HG03571 (cell line): ENCODE measurements around the gene AXIN1.
"Not testable (repeated sequence)": the region's sequence is repeated elsewhere in the genome, so short reads cannot be mapped to it uniquely, and the experiment has no call there.

ENCODE experiments used
- ATAC-seq: cut with Tn5 transposase; IDR thresholded peaks from one replicate; pipeline ENCODE4 v1.9.1; 2021; ENCODE audit not compliant: unreplicated experiment

The AXIN1 gene

DNA sequence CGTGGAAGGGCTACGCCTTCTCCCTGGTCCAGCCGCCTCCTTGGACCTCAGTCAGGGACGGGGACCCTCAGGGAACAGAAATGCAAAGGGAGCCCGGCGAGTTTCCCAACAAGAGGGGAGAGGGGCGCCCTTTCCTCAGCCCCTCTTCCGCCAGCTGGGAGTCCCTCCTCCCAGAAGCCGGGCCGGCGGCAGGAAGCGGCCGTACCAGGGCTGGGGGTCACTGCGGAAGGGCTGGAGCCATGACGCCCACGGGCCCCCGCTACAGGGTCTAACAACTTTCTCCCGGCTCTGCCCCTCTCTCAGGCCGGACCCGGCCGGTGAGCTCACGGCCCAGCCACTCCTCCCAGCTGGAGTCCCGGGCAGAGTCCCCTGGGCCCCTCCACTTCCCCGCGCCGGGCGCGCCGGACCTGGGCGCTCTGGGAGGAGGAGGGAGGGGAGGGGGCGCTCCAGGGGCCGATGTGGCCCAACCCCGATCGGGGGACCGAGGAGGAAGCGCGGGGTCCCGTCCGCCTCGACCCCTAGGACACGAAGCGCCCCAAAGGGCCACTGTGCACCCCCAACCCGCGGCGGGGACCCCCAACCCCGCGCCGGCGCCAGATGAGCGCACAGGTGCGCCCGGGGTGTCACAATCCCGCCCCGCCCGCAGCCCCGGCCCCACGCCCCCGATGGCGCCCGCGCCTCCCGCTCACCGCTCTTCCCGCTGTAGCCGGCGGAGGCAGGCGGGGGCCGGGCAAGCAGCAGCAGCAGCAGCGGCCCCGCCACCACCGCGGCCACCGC is 28.7 kb upstream of the AXIN1 start:
- ATAC-seq, result peak; percentile 29

DNA sequence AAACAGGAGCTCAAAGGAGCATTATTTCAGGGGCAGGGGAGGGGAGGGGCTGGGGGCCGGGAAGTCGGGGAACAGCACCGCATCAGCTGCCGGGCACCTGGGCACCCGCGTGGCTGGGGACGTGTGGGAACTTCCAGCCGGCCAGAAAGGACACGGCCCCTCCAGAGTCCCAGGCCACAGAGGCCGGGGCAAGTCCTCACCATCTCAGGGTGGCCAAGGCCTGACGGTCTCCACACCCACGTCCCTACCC is 28.2 kb upstream of the AXIN1 start:
- ATAC-seq, result no peak

DNA sequence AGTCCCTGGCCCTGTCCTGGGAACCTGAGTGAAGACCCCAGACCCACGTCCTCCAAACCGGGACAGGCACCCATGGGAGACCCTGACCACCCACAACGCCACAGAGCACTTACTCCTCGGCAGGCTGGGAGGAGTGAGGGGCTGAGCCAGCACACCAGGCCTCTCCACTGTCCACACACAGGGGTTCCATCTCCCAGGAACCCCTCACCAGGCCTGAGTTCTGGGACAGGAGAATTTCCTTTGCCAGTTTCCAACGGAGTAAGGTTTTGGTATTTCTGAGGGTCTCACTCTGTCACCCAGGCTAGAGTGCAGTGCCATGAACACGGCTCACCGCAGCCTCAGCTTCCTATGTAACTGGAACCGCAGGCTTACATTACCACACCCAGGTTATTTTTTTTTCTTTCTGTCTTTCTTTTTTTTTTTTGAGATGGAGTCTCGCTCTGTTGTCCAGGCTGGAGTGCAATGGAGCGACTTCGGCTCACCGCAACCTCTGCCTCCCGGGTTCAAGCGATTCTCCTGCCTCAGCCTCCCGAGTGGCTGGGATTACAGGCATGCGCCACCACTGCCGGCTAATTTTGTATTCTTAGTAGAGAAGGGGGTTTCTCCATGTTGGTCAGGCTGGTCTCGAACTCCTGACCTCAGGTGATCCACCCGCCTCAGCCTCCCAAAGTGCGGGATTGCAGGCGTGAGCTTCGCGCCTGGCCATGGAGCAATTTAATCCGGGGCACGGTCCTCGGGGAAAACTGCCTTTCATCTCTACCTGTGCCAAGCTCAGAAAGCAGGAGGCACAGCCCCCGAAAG is 27.6 kb upstream of the AXIN1 start:
- no peak for ATAC-seq

DNA sequence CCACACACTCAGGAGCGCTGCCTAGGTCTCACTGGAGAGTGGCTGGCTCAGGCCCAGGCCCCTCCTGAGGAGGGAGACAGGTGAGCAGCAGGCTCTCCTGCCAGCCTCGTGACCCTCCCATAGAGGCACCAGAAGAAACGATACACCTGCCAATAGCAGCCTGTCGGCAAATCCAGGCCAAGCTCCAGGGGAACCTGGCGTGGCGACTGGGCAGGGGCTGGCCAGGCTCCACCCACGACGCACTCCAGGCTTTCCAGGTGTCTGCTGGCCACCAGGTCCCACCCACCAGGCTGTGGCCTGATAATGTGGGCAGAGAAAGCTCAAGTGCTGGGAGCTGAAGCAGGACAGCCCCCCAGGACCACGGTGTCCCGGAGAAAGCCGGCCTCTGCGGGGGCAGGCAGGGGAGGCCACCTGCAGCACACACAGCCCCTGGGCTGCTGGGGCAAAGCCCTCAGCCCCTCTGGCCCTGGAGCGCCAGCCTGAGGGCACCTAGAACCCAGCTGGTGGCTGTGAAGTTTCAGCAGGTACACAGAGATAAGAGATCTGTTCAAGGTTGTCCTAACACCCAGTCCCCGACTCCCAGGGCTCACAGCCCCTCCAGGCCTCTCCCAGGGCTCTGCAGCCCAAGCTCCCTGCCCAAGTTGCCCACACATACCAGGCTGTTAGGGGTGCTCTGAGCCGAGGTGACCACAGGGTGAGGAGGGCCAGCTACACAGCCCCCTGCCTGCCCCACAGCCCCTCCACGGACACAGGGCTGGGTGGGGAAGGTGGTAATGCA is 26.8 kb upstream of the AXIN1 start:
- ATAC-seq, result no peak

DNA sequence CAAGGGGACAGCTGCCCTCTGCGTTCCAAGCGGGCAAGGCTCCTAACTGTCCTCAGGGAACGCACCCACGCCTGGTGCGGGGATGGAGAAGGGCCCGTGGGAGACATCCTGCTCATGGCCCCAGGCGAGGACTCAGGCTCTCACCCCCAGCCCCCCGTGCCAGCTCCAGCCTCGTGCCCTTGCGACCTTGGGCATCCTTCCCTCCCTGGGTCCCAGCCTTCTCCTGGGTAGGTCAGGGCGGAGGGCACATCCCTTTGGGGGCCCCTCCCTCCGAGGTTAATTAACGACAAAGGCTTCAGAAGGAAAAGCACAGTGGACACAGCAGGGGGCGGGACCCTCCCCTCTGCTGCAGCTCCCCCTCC is 26.3 kb upstream of the AXIN1 start:
- no peak for ATAC-seq

DNA sequence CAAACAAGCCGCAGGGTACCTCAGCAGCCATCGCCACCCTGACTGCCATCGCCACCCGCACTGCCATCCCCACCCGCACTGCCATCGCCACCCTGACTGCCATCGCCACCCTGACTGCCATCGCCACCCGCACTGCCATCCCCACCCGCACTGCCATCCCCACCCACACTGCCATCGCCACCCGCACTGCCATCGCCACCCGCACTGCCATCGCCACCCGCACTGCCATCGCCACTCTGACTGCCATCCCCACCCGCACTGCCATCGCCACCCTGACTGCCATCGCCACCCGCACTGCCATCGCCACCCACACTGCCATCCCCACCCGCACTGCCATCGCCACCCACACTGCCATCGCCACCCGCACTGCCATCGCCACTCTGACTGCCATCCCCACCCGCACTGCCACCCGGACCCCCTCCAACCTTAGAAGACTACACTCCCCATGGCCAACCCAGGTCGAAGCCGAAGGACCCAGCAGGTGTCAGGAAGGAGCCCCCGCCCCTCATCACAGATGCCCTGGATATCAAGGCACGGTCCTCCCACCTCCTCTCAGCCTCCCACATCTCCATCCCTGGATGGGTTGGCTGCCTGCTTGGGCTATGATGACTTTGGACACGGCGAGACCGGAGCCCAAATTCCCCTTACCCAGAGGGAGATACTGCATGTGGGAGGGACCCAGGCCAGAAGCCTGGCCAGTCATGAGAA is 25.7 kb upstream of the AXIN1 start:
- ATAC-seq, result not testable (repeated sequence)

DNA sequence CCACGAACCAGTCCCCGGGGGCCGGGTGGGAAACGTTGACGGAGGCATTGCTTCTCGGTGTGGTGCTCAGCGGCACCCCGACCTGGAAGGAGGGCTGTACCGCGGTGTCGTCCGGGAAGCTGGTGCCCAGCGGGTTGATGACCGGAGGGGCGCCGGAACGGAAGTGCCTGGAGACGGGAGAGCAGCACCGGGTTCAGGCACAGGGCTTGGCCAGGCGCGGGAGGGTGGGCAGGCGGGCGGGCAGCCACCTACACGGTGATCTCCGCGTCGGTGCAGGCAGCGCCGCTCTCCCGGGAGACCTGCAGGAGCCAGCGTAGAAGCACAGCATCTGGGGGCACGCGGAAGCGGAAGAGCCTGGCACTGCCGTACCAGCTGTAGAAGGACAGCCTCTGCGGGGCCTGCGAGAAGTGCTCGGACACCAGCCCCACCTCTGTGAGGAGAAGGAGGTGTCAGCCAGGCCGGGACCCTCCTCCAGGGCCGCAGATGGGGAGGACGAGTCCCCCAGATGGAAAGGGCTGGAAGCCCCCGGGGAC is 25.0 kb upstream of the AXIN1 start:
- ATAC-seq, result no peak

DNA sequence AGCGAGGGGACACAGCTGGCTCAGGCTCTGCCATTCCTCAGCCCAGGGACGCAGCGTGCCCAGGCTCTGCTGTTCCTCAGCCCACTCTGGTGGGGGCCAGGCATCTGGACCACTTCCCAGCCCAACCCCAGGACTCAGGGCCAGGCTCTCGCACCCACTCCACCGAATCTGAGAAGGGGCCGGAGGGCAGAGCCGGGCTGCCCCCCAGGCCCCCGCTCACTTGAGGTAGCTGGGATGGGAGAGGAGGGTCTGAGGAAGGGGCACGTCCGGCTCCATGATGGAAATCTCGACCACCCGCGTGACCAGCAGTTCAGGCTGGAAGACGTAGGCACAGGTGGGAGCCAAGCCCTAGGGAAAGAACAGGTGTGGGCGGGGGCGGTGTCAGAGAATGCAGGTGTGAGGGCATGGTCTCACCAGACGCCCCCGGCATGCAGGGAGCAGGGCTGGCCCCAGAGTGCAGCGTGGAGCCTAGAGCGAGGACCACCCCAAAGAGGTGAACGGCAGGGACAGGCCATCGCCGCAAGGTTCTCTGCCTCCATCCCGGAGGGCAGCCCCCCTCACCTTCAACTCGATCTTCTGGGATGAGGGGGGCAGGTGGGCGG is 24.4 kb upstream of the AXIN1 start:
- no peak for ATAC-seq

DNA sequence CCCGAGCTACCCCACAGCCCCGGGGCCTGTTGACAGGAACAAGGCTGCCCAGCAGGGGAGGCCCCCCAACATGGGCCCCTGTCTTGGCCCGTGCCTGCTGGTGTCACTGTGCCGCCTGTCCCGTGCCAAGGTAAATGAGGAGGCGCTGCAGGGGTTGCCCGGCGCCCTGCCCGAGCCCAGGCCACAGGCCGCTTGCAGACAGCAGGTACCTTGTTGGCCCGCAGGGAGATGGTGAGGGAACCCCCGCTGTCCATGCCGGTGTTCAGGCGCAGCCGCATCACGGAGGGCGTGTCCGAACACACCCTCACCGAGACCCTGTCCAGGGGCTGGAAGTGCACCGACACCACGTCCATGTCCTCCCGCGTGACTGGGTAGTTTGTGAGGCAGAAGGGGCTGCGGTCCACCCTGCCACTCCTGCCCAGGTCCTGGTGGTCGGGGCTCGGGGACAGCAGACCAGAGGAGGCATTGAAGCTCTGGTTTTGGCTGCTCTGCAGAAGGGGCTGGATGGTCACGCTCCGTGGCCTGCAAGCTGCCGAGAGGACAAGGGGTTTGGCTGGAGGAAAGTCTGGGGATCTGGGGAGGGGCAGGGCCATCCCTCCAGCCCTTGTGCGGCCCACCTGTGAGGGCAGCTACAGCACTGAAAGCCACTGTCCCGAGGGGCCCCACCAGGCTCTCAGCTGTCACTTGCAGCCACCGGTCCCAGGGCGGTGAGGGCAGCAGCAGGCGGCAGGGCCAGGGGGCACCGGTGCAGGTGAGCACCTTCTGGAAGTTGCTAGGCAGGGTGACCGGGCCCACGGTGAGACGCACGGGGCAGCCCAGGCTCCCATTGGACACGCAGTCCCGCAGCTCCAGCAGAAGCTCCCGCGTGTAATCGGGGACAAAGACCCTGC is 23.6 kb upstream of the AXIN1 start:
- no peak for ATAC-seq

DNA sequence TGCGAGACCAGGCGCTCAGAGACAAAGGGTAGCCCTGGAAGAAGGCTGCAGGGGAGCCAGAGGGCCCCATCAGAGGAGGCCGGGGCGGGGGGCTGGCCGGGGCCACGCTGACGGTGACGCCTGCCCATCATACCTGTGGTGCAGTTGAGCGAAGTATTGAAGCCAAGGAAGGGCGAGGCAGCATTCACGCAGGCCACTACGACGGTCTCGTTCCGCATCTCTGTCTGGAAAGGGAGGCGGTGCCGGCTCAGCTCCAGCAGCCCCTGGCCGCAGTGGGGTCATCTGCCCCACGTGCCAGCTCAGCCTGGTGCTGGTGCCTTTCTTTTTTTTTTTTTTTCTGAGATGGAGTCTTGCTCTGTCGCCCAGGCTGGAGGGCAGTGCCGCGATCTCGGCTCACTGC is 22.7 kb upstream of the AXIN1 start:
- no peak for ATAC-seq

DNA sequence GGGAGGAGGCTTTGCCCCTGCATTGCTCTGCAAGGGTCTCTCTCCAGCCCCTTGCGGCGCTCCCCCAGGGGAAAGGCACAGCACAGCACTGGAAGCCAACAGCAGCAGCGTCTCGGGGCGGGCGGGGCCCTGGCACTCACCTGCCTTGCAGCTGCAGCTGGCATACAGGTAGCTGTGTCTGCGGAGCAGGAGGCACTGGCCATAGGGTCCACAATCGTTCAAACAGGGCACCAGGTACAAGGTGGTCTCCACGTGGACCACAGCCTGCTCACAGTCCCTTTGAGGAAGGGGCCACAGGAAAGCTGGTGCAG is 22.0 kb upstream of the AXIN1 start:
- ATAC-seq, result no peak

DNA sequence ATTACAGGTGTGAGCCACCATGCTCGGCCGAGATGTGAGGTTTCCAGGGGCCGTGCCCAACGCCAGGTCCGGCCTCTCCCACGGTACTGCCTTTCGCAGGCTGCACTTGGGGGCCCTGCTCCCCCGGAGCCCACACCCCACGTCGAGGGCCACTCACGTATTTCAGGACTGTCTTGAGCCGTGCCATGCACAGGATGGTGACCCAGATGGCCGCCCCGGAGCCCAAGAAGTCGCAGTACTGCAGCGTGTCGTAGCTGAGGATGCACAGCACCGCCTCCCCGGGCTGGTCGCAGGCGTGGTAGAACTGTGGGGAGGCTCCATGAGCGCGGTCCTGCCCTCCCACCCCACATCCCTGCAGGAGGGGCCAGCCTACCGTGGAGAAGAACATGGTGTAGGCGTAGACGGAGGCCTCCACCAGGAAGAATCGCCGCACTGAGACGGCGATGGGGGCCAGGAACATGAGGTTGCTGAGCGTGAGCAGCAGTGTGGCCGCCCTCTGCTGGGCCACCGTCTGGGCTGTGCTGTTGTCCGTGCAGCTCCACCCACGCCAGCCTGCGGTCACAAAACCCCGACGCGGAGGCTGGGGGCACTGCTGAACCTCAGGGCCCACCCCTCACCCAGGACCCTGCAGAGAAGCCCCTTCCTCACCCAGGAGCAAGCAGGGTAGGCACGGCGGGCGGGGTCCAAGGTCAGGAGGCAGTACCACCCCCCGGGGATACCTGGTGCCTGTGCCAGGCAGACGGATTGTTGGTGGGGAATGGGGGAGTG is 21.5 kb upstream of the AXIN1 start:
- no peak for ATAC-seq

DNA sequence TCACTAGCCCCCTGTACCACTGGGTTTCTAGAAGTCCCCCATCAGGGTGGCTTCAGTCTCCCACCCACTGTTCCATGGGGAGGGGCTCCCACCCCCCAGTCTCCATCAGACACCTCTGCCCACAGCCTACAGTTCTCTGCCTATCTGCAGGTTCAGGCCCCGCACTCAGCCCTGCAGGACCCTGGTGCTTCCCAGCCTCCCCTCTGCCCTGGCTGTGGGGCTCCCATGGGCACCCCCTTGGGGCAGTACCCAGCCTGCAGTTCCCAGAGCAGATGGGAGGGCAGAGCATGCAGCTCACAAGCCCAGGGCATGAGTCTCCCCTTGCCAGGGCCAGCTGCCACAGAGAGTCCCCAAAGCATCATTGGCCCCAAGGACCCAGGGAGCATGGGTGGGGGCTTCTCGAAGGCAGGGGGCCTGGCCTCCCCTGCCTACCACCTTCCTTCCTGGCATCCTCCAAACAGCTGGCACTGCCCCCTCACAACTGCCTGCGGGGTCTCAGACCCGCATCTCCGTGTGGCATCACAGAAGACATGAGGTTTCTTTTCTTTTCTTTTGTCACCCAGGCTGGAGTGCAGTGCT is 20.6 kb upstream of the AXIN1 start:
- no peak for ATAC-seq

DNA sequence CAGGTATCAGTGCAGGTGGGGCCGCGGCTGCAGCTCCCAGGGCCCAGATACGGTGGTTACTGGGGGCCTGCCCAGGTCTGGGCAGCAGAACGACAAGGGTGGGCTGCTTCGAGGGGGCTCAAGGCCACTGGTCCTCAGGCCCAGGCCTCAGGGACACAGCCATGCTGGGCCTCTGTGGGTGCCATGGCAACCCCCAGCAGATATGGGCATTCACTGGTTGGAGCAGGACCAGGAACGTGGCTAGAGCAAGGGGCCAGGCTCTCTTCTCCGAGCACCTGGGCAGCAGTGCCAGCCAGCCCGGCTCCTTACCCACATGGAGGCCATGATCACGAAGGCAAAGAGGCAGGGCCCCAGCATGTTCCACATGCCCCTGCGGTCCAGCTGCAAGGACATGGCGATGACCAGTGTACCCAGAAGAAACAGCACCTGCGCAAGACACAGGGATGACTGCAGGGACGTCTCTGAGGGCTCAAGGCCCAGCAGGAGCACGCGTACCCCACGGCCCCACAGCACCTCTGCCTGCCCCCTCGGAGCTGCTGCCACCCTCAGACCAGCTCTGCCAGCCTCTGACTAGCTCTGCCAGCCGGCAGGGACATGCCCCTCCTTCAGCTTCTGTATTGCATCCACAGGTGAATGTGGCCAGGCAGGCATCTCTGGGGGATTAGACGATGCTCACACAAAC is 19.9 kb upstream of the AXIN1 start:
- ATAC-seq, result no peak

DNA sequence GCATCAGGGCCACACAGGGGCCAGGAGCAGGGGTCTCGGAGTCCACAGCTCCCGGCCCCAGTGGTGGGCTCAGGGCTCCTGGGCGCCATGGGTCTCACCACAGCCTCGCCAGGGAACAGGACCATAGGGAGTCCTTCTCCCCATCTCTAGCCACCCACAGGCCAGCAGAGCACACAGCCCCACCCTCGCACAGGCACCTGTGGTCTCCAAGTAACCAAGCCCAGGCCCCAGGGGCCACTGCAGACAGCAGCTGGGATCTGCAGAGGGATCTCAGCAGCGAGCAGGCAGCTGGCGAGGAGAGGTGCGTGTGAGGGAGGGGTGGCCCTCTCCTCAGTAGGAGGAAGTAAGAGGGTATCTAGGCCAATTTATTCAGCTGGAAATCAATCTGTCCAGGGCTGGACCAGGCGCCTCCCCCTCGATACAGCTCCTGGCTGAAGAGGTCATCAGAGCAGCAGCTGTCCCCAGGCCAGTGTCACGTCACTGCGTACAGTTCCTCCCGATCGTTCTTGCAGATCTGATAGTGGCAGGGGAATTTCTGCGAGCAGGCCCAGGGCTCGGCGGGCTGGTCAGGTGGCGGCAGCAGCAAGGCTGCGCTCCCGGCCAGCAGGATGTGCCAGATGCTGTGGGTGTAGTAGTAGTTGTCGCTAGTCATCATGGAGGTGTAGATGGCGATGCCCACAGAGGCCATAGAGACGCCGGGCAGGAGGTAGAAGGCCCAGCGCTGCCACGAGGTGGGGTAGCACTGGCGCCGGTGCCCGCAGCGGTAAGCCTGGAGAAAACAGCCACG is 19.2 kb upstream of the AXIN1 start:
- ATAC-seq, result no peak

DNA sequence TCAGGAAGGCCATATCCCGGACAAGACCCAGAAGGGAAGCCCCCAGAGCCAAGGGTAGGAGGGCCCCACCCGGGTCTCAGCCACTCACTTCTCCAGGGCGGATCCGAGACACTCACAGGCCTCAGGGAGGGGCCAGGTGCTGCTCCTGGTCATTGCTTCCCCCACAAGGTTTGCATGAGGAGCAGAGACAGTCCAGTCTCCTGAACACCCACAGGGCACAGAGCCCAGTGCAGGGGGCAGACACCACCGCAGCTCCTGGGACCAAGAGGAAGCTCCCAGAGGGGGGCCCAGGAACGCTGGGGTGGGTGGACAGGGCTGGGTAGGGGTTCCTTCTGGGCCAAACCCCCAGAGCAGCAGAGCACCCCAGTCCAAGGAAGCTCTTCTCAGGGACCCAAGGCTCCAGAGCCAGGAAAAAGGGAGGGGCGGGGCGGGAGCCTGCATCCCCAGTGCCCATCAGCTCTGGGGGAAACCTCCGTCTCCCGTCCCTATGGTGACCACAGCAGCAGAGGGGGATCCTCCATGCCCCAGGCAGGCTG is 18.5 kb upstream of the AXIN1 start:
- ATAC-seq, result no peak

DNA sequence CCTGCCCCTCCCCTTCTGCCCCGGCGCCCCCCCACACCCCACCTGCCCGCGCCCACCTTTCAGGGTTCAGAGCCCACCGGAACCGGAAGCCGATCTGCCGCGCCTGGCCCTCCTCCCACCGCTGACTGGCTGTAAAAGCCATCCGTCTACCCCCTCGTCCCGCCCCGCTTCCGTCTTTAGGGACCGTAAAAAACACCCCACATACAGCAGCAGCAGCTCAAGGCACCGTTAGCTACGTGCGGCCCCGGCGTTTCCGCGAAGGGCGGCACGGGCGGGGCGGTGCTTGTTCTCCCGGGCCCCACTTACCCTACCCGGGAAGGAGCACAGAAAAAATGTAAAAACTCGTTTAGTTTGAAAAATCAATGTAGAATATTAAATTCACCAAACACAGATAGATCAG is 17.9 kb upstream of the AXIN1 start, which contains the start of gene MRPL28:
MRPL28 (minus strand) TSS at position 96 of the 400 bp plus-strand sequence. CDS start 320 bp downstream, outside the sequence.
- peak; percentile 65 for ATAC-seq
